Activated CD4-positive, CD25-positive, alpha-beta regulatory T cell (primary cell): ENCODE data around the gene EIF4E2.

Experiments used
- DNase-seq, 4 experiments: peaks; one replicate each; lab custom pipeline; 2025; lab: John Stamatoyannopoulos, UW

EIF4E2 gene

GRCh38 chr2:232538671-232539070 is 11.8 kb upstream of the EIF4E2 start:
- no peak for DNase-seq

DNA sequence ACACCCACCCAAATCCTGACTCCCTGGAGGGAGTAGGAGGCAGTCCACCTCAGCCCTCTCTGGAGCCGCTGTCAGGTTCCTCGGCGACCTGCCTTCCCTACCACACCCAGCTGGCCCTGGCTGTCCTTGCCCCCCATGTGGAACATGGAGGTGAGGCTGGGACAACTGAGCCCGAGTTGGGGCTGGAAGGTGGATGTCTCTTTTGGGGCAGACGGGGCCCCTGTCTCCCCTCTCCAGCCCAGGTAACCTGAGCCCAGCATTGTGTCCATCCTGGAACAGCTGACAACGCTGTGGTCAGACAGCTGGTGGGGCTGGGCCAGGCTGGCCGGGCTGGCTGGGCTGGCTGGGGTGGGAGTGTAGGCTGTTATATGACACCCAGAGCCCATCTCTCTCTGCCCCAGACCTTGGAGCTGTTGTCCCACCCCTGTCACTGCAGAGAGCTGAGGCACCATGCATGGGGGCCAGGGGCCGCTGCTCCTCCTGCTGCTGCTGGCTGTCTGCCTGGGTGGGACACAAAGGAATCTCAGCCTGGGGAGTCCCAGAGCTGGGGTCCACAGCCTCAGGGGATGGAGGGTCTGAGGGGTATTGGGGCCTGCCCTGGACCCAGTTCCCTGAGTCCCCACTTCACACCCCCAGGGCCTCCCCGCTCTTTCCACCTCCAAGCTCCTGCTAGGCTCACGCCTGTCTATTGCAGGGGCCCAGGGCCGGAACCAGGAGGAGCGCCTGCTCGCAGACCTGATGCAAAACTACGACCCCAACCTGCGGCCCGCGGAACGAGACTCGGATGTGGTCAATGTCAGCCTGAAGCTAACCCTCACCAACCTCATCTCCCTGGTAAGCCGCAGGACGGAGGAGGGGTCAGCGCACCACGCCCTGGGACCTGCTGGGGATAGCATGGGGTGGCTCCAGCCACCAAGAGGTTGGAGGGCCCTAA is 10.9 kb upstream of the EIF4E2 start, which contains the start of gene CHRNG:
CHRNG (plus strand) TSS at position 395 of the 934 bp plus-strand sequence; CDS start at position 451, 56 bp downstream.
- DNase-seq = no peak

DNA sequence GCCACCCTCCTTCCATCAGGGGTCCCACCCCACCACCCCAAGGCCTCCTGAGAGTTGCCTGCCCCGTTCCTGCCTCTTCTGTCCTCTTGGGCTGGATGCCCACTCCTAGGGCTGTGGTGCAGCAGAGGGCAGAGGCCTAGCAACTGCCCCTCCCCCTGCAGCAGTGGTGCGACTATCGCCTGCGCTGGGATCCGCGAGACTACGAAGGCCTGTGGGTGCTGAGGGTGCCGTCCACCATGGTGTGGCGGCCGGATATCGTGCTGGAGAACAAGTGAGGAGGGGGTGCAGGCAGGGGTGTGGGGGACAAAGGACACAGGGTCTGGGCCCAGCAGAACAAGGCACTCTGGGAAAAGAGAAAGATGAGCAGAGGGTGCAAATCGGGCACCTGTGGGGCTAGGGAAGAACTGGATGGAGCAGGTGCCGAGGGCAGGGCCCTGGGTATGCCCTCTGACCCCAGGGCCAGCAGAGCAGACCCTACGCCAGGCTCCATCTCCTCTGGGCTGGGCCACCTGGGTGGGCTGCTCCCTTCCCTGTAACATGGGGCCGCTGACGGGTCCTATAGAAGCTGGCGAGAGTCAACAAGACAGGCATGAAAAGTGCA is 9.9 kb upstream of the EIF4E2 start:
- DNase-seq = no peak

DNA sequence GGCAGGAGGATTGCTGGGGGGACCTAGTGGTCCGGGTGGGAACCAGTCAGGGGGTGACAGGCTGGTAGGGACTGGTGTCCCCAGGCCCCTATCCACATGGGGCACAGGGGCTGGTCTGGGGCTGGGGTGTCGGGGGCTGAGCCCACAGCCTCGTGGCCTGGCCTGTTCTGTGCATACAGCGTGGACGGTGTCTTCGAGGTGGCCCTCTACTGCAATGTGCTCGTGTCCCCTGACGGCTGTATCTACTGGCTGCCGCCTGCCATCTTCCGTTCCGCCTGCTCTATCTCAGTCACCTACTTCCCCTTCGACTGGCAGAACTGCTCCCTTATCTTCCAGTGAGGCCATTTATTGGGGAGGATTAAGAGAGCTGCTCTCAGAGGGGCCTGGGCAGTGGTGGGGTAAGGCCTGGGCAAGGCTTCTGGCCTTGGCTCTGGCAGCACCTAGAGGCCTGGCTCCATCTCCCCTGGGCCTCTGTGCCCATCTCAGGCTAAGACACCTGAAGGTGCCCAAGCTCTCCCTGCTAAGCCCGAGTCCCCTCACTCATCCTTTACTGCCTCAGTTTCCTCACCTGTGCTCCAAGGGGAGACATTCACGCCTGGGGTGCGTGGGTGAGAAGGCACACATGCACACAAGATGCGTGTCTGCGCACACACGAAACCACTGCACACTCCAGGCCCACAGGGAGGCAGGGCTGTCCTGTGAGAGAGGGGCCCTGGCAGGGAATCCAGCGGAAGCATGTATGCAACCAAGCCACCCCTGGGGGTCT is 9.1 kb upstream of the EIF4E2 start:
- no peak for DNase-seq

DNA sequence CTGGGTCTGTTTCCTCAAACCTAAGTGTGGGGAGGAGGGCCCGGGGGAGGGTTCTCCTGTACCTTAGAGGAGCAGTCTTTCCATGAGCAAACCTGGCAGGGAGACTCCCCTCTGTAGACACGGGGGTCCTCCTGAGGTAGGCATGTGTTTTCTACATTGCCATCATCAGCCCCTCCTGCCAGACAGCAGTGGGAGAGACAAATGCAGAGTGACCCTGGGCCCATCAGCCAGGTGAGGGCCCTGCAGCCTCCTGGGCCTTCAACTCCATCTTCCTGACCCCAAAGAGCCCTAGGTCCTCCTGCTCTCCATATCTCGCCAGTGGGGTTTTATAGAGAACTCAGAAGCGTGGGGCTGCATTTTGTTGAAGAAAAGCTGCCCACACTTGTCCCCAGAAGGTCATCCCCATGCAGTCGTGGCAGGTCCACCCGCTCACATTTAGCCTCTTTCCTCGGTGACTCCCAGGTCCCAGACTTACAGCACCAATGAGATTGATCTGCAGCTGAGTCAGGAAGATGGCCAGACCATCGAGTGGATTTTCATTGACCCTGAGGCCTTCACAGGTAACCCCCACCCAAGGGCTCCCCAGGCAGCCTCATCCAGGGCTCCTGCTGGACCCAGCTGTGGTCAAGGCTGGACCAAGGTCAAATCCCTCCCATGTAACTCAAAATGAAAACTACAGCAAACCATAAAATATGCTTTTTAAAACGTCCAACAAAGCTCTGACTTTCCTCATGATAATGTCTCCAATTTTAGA is 8.4 kb upstream of the EIF4E2 start:
- DNase-seq = no peak

- no peak for DNase-seq
Observed at GRCh38 chr2:232542715-232543467, 7.6 kb upstream of the EIF4E2 start.

- no peak for DNase-seq
Observed at GRCh38 chr2:232543491-232543890, 7.0 kb upstream of the EIF4E2 start.

- DNase-seq = no peak
Observed at GRCh38 chr2:232543928-232544631, 6.4 kb upstream of the EIF4E2 start.

GRCh38 chr2:232544674-232545073 is 5.8 kb upstream of the EIF4E2 start:
- no peak for DNase-seq

DNA sequence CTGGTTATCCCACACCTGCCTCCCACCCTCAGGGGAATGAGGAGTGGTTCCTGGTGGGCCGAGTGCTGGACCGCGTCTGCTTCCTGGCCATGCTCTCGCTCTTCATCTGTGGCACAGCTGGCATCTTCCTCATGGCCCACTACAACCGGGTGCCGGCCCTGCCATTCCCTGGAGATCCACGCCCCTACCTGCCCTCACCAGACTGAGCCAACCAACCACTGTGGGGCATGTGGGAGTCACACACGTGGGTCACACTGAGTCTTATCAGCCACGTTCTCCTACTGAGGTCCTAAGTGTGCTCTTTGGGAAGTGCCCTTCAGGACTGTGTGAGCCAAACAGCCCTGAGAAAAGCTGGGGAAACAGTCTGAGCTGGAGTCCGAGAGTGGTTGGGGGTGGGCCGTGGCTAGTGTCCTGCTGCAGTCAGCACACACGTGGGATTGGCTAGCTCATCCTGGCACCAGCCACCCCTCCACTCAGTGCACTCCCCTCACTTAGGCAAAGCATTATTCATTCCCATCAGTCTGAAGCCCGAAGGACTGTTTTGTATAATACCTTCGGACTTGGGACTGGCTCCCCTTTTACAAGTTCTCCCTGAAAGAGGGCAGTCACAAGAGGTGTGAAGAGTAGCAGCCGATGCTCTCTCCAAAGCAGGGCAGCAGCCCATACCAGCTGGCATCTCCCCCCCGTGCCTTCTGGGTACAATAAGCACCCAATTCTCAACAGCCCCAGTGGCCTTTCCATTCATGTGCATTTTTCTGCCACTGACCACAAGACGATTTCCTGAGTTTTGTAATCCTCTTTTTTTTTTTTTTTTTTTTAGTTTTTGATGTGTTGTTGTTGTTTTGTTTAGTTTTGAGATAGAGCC is 4.7 kb upstream of the EIF4E2 start:
- no peak for DNase-seq

DNA sequence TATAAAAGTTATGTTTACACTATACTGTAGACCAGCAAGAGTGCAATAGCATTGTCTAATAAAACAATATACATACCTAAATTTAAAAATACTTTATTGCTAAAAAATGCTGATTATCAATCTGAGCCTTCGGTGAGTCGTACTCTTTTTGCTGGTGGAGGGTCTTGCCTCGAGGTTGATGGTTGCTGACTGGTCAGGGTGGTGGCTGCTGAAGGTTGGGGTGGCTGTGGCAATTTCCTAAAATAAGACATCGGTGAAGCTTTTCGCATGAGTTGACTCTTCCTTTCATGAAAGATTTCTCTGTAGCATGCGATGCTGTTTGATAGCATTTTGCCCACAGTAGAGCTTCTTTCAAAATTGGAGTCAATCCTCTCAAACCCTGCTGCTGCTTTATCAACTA is 2.5 kb upstream of the EIF4E2 start:
- no peak for DNase-seq

DNA sequence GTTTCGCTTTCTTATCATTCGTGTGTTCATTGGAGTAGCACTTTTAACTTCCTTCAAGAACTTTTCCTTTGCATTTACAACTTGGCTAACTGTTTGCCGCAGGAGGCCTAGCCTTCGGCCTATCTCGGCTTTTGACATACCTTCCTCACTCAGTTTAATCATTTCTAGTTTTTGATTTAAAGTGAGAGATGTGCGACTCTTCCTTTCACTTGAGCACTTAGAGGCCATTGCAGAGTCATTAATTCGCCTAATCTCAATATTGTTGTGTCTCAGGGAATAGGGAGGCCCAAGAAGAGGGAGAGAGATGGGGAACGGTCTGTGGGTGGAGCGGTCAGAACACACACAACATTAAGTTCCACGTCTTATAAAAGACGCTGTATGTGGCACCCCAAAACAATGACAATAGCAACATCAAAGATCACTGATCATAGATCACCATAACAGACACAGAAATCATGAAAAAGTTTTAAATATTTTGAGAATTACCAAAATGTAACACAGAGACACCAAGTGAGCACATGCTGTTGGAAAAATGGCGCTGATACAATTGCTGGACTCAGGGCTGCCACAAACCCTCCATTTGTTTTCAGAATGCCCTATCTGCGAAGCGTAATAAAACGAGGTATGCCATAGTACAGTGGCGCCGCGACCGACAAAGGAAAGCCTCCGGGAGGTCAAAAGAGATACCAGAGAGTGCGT is 685 bp upstream of the EIF4E2 start:
- DNase-seq = no peak

GRCh38 chr2:232551250-232551638 is 755 bp downstream of the EIF4E2 start:
- no peak for DNase-seq

- no peak for DNase-seq
Observed at GRCh38 chr2:232551776-232552175, 1.3 kb downstream of the EIF4E2 start.

GRCh38 chr2:232556426-232556825 is 5.9 kb downstream of the EIF4E2 start:
- no peak for DNase-seq

GRCh38 chr2:232562515-232563151 is 12.1 kb downstream of the EIF4E2 start:
- no peak for DNase-seq

DNA sequence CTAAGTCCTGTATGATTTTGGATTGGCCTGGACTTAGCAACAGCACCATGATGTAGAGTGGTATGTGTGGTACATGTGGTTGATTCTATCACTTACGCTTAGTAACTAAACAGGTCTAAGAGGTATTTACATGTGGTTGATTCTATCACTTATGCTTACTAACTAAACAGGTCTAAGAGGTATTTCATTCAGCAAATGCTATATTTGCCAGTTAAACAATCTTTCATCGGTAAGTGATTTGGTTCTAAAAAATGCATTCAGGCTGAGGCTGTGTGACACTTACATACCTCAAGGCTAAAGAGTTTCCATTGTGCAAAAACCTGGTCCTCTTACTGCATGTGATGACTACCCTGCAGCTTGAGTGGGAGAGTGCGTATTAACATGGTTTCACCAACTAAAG is 13.1 kb downstream of the EIF4E2 start:
- no peak for DNase-seq

- DNase-seq = no peak
Observed at GRCh38 chr2:232567721-232568120, 17.2 kb downstream of the EIF4E2 start.
